Measurements from ENCODE around the gene ASXL1. TPM values are rescaled to one million over a fixed set of nuclear protein-coding genes. Genes with fewer than 3 reads are reported as not detected.

ASXL1 gene
- total RNA-seq, 1 donor, result 61.7 TPM

GRCh38 chr20:32473231-32474008, 115.3 kb downstream of the ASXL1 start:
- peak overlapping the region; percentile 44 for H3K4me3 ChIP-seq (ENCODE audit: low read depth, low read length)
- TF ChIP-seq CTCF (IDR thresholded peaks at IDR 0.05; ENCODE audit: insufficient read depth, low read depth, low read length), result no peak

GRCh38 chr20:32474009-32474716, 116.0 kb downstream of the ASXL1 start:
- no peak for DNase-seq (ENCODE audit: low read depth)
- peak overlapping the region; percentile 44 for H3K4me3 ChIP-seq (ENCODE audit: low read depth, low read length)
- no peak for TF ChIP-seq CTCF (IDR thresholded peaks at IDR 0.05; ENCODE audit: insufficient read depth, low read depth, low read length)

More at GRCh38 chr20:32473231-32474008, 115.3 kb downstream of the ASXL1 start:
- no peak for DNase-seq (ENCODE audit: low read depth)

GRCh38 chr20:32474717-32474966, 116.5 kb downstream of the ASXL1 start:
- H3K4me3 ChIP-seq (ENCODE audit: low read depth, low read length), result peak overlapping the region; percentile 44
- TF ChIP-seq CTCF (IDR thresholded peaks at IDR 0.05; ENCODE audit: insufficient read depth, low read depth, low read length), result no peak
- no peak for DNase-seq (ENCODE audit: low read depth)

GRCh38 chr20:32474967-32475811, 117.1 kb downstream of the ASXL1 start:
- TF ChIP-seq CTCF (IDR thresholded peaks at IDR 0.05; ENCODE audit: insufficient read depth, low read depth, low read length), result no peak
- H3K4me3 ChIP-seq (ENCODE audit: low read depth, low read length), result peak overlapping the region; percentile 44
- DNase-seq (ENCODE audit: low read depth), result peak; percentile 97

GRCh38 chr20:32476684-32477593, 118.8 kb downstream of the ASXL1 start:
- H3K4me3 ChIP-seq (ENCODE audit: low read depth, low read length), result no peak overlapping the region
- no peak for TF ChIP-seq CTCF (IDR thresholded peaks at IDR 0.05; ENCODE audit: insufficient read depth, low read depth, low read length)
- DNase-seq (ENCODE audit: low read depth), result no peak
